Measurements from ENCODE around the gene RNF130.
"Not testable (repeated sequence)": the region's sequence is repeated elsewhere in the genome, so short reads cannot be mapped to it uniquely, and the experiment has no call there.

GRCh38 chr5:179959118-179959517 is 112.4 kb downstream of the RNF130 start:
- TF ChIP-seq ETV1 (tag; conservative IDR thresholded peaks at IDR 0.05; ENCODE audit: low read depth); ZNF311 (CRISPR knock-in tag; IDR thresholded peaks at IDR 0.05): not testable (repeated sequence)
